Vagina (tissue), 2 donors: ENCODE data around the gene SLC5A10.
"Not testable (repeated sequence)": the region's sequence is repeated elsewhere in the genome, so short reads cannot be mapped to it uniquely, and the experiment has no call there.

Experiments used
- CTCF ChIP-seq, 3 experiments: fragments of 450-650 bp in 2 of 3; fragments of 200-600 bp in 1 of 3; sonication (generic) in 1 of 3; IDR thresholded peaks; one replicate each; pipeline ENCODE4 v1.5.1; 2017 to 2019; ENCODE audit warnings: antibody characterized with exemption in 3 of 3, mild to moderate bottlenecking in 2 of 3, moderate library complexity in 2 of 3
- POLR2A ChIP-seq, 2 donors: fragments of 450-650 bp; IDR thresholded peaks; one replicate each; pipeline ENCODE4 v1.6.1; 2017; ENCODE audit warnings: antibody characterized with exemption in 2 of 2, mild to moderate bottlenecking in 2 of 2, moderate library complexity in 2 of 2
- POLR2AphosphoS5 ChIP-seq, 2 donors: sonication (generic); formaldehyde crosslinking; IDR thresholded peaks; one replicate each; pipeline ENCODE4 v1.9.0; 2017; ENCODE audit warnings: antibody characterized with exemption in 2 of 2, mild to moderate bottlenecking in 2 of 2, low read depth in 1 of 2; ENCODE audit not compliant: insufficient read depth in 1 of 2

- TF ChIP-seq POLR2A (IDR thresholded peaks at IDR 0.05); CTCF (IDR thresholded peaks at IDR 0.05); POLR2AphosphoS5 (IDR thresholded peaks at IDR 0.05; ENCODE audit: insufficient read depth in 1 of 2, low read depth in 1 of 2): not testable (repeated sequence)
Observed at GRCh38 chr17:19062718-19063325, 110.9 kb downstream of the SLC5A10 start.
